ENCODE results near the gene UBE2D3. TPM values are rescaled to one million over a fixed set of nuclear protein-coding genes. Genes with fewer than 3 reads are reported as not detected.

The UBE2D3 gene
- total RNA-seq, 1 donor from 2014 or later = 207 TPM

Other genes starting within 250 kb of the UBE2D3 start
- 10.7 TPM for gene MANBA, start 66.6 kb downstream of the UBE2D3 start, total RNA-seq
- gene CISD2, start 41.4 kb upstream of the UBE2D3 start, total RNA-seq = 15.5 TPM
- gene SLC9B1, start 192.2 kb upstream of the UBE2D3 start, total RNA-seq = 0.28 TPM
- gene SLC9B2, start 249.2 kb upstream of the UBE2D3 start, total RNA-seq = 6.1 TPM

Measured in esophagus mucosa (tissue), 1 donor.